Measurements from ENCODE around the gene RAP1GAP2. TPM values are rescaled to one million over a fixed set of nuclear protein-coding genes. Genes with fewer than 3 reads are reported as not detected.

The RAP1GAP2 gene
- total and polyA plus RNA-seq, 7 experiments from 2014 or later, result 0.54 to 95.6 (median 2.6) TPM

- CTCF ChIA-PET, result no interaction called here
- peaks cover 19 to 63% (median 32%) of the 10 kb centered on the region in 5 donors for H3K36me3 Mint-ChIP-seq
- no peak overlapping the region for H3K27ac Mint-ChIP-seq
- DNase-seq, result no peak
- no peaks in the 10 kb centered on the region for H3K4me1 ChIP-seq (ENCODE audit: control insufficient read depth in 2 of 2, insufficient read depth in 2 of 2, low read length in 2 of 2)
- no peaks in the 10 kb centered on the region for H3K27me3 ChIP-seq (ENCODE audit: control insufficient read depth in 2 of 2, insufficient read depth in 2 of 2, low read length in 2 of 2)
- no peak overlapping the region for H3K27ac ChIP-seq (ENCODE audit: low read depth, low read length)
- peaks cover 0 to 10% (median 0%) of the 10 kb centered on the region in 3 experiments for H3K9me3 ChIP-seq (ENCODE audit: control insufficient read depth in 2 of 3, low read length in 3 of 3)
- intact Hi-C loops (cut with micrococcal nuclease), result no loop called here
- H3K36me3 ChIP-seq (ENCODE audit: control insufficient read depth in 2 of 3, insufficient read depth in 3 of 3, low read length in 3 of 3), result peaks cover 0 to 62% (median 10%) of the 10 kb centered on the region in 3 experiments
- H3K4me3 ChIP-seq (ENCODE audit: low read length), result no peak overlapping the region
- H3K27me3 Mint-ChIP-seq, result no peaks in the 10 kb centered on the region
- H3K4me1 Mint-ChIP-seq, result peaks cover 0 to 2% (median 0%) of the 10 kb centered on the region in 7 donors
- POLR2A ChIA-PET, result no interaction called here
- peaks cover 3 to 21% (median 13%) of the 10 kb centered on the region in 11 donors for H3K9me3 Mint-ChIP-seq
- no peak for ATAC-seq
- no peak overlapping the region for H3K4me3 Mint-ChIP-seq
Measured at GRCh38 chr17:3026125-3026855, 230.1 kb downstream of the RAP1GAP2 start.

DNA sequence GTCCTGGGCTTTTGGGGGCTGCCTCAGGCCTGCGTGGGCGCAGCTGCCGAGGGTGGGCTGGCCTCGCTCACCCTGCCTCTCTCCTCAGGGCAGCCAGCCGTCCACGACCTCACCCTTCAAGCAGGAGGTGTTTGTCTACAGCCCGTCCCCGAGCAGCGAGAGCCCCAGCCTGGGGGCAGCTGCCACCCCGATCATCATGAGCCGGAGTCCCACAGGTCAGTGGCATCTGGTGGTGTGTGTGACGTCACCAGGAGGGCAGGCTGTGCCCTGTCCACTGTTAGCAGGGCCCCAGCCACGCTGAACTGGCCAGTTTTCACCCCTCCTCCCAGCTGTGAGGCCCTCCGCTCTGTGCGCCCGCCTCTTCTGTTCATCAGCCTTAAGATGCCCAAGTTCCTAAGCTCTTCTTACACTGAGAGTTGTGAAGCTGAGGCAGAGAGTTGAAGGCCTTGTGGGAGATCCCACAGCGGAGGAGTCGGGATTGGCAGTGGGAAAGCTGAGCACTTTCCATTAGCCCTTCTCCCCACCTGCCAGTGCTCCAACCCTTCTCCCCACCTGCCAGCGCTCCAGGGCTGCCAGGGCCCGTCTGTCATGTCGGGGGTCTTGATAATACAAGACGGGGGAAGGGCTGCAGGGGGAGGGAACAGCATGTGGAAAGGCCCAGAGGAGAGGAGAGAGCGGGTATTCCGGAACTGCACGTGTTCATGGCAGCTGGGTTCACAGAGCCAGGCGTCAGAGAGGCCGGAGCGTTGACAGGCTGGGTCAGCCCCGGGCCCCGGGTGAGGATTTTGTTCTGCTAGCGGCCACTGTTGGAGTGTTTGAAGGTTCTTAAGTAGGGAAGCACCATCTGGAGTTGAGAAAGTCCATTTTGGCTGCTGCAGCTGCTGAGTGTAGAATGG lies 230.9 kb downstream of the RAP1GAP2 start:
- no peak overlapping the region for H3K4me3 ChIP-seq (ENCODE audit: low read length)
- peaks cover 3 to 19% (median 12%) of the 10 kb centered on the region in 11 donors for H3K9me3 Mint-ChIP-seq
- H3K27me3 Mint-ChIP-seq, result no peaks in the 10 kb centered on the region
- H3K4me1 ChIP-seq (ENCODE audit: control insufficient read depth in 2 of 2, insufficient read depth in 2 of 2, low read length in 2 of 2), result no peaks in the 10 kb centered on the region
- H3K27ac ChIP-seq (ENCODE audit: low read depth, low read length), result no peak overlapping the region
- peaks cover 0 to 7% (median 0%) of the 10 kb centered on the region in 3 experiments for H3K9me3 ChIP-seq (ENCODE audit: control insufficient read depth in 2 of 3, low read length in 3 of 3)
- CTCF ChIA-PET, result no interaction called here
- no peak overlapping the region for H3K4me3 Mint-ChIP-seq
- peaks cover 0 to 54% (median 2%) of the 10 kb centered on the region in 3 experiments for H3K36me3 ChIP-seq (ENCODE audit: control insufficient read depth in 2 of 3, insufficient read depth in 3 of 3, low read length in 3 of 3)
- H3K27me3 ChIP-seq (ENCODE audit: control insufficient read depth in 2 of 2, insufficient read depth in 2 of 2, low read length in 2 of 2), result no peaks in the 10 kb centered on the region
- no peak for ATAC-seq
- POLR2A ChIA-PET, result no interaction called here
- peaks cover 0 to 2% (median 0%) of the 10 kb centered on the region in 7 donors for H3K4me1 Mint-ChIP-seq
- intact Hi-C loops (cut with micrococcal nuclease), result no loop called here
- peaks cover 13 to 55% (median 24%) of the 10 kb centered on the region in 5 donors for H3K36me3 Mint-ChIP-seq
- no peak overlapping the region for H3K27ac Mint-ChIP-seq
- DNase-seq, result no peak

GRCh38 chr17:3027786-3028532 lies 231.7 kb downstream of the RAP1GAP2 start:
- Histone ChIP-seq H3K27ac (ENCODE audit: low read depth, low read length) (no peak overlapping the region), H3K27me3 (ENCODE audit: control insufficient read depth in 2 of 2, insufficient read depth in 2 of 2, low read length in 2 of 2) (no peaks in the 10 kb centered on the region), H3K36me3 (ENCODE audit: control insufficient read depth in 2 of 3, insufficient read depth in 3 of 3, low read length in 3 of 3) (peaks cover 0 to 52% (median 0%) of the 10 kb centered on the region in 3 experiments), H3K9me3 (ENCODE audit: control insufficient read depth in 2 of 3, low read length in 3 of 3) (peaks cover 0 to 3% (median 0%) of the 10 kb centered on the region in 3 experiments), H3K4me3 (ENCODE audit: low read length) (no peak overlapping the region), H3K4me1 (ENCODE audit: control insufficient read depth in 2 of 2, insufficient read depth in 2 of 2, low read length in 2 of 2) (no peaks in the 10 kb centered on the region)
- intact Hi-C loops (cut with micrococcal nuclease), result no loop called here
- DNase-seq (no peak), ATAC-seq (no peak)
- H3K27ac Mint-ChIP-seq, result peak overlapping the region in 1 of 9 donors; percentile 73
- peaks cover under 1 to 12% (median 4%) of the 10 kb centered on the region in 11 donors for H3K9me3 Mint-ChIP-seq
- peaks cover 9 to 46% (median 16%) of the 10 kb centered on the region in 5 donors for H3K36me3 Mint-ChIP-seq
- ChIA-PET CTCF (no interaction called here), POLR2A (no interaction called here)
- no peak overlapping the region for H3K4me3 Mint-ChIP-seq
- no peaks in the 10 kb centered on the region for H3K27me3 Mint-ChIP-seq
- peaks cover 0 to 2% (median 0%) of the 10 kb centered on the region in 7 donors for H3K4me1 Mint-ChIP-seq

DNA sequence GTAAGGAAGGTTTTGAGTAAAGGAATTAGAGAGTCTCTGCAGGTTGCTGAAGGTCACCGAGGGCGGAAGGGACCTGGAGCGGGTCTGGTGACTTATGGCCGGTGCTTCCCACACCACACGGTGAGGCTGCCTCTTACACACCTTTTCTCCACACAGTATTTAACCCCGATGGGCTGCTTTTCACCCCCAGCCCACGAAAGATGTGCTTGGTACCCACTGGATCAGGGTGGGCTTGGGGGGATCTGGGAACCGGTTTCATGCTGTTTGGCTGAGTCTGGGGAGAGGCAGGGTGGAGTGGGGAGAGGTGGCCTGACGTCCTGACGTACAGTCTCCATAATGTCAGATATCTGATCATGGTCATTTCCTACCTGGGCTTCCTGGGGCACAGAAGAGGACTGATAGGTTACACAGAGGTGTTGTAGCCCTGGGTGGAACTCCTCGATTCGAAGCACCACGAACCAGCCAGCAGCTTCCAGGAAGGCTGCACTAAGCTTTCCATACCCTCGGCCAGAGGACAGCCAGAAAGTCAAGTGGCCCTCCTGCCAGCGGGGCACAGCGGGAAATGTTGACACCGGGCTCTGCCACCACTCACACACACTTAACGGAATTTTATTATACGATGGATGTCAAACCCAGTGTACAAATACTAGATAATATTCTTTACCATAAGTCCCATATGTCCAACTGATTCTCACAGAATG lies 233.1 kb downstream of the RAP1GAP2 start:
- Mint-ChIP-seq H3K36me3 (peaks cover 0 to 33% (median 4%) of the 10 kb centered on the region in 5 donors), H3K4me3 (no peak overlapping the region), H3K27ac (no peak overlapping the region), H3K9me3 (peaks cover 0 to 1% (median 0%) of the 10 kb centered on the region in 11 donors), H3K4me1 (no peaks in the 10 kb centered on the region), H3K27me3 (no peaks in the 10 kb centered on the region)
- Histone ChIP-seq H3K9me3 (ENCODE audit: control insufficient read depth in 2 of 3, low read length in 3 of 3) (no peaks in the 10 kb centered on the region), H3K4me3 (ENCODE audit: low read length) (no peak overlapping the region), H3K4me1 (ENCODE audit: control insufficient read depth in 2 of 2, insufficient read depth in 2 of 2, low read length in 2 of 2) (no peaks in the 10 kb centered on the region), H3K27me3 (ENCODE audit: control insufficient read depth in 2 of 2, insufficient read depth in 2 of 2, low read length in 2 of 2) (no peaks in the 10 kb centered on the region), H3K27ac (ENCODE audit: low read depth, low read length) (no peak overlapping the region), H3K36me3 (ENCODE audit: control insufficient read depth in 2 of 3, insufficient read depth in 3 of 3, low read length in 3 of 3) (peaks cover 0 to 46% (median 0%) of the 10 kb centered on the region in 3 experiments)
- ChIA-PET POLR2A (no interaction called here), CTCF (no interaction called here)
- ATAC-seq (no peak), DNase-seq (no peak)
- intact Hi-C loops (cut with micrococcal nuclease), result no loop called here

DNA sequence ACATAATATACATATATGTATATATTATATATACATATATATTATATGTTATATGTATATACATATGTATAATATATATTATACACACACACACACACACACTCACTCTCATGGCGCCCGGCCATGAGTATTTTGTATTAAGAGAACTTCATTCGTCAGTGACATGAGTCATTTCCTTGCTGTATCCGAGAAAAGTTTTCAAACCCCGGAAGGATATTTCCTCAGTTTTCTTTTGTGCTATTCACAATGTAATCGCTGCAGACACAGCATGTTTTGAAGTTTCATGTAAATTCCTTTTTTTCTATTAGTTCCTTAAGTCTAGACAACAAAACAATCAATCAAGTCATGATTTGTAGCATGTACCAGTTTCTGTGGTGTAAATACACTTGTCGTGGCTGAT lies 233.9 kb downstream of the RAP1GAP2 start:
- H3K9me3 ChIP-seq (ENCODE audit: control insufficient read depth in 2 of 3, low read length in 3 of 3), result no peaks in the 10 kb centered on the region
- ChIA-PET POLR2A (no interaction called here), CTCF (interaction anchor here (0.5 to 1.2 kb wide), 2 partner anchors 86 to 202 kb away, joined by 3 read pairs; no protein-coding TSS in a partner anchor)
- DNase-seq, result no peak
- ATAC-seq, result peak; percentile 32
- no peak overlapping the region for H3K27ac ChIP-seq (ENCODE audit: low read depth, low read length)
- H3K9me3 Mint-ChIP-seq, result peaks cover 0 to 1% (median 0%) of the 10 kb centered on the region in 11 donors
- H3K4me3 Mint-ChIP-seq, result no peak overlapping the region
- no peaks in the 10 kb centered on the region for H3K4me1 Mint-ChIP-seq
- H3K4me1 ChIP-seq (ENCODE audit: control insufficient read depth in 2 of 2, insufficient read depth in 2 of 2, low read length in 2 of 2), result no peaks in the 10 kb centered on the region
- H3K27me3 Mint-ChIP-seq, result no peaks in the 10 kb centered on the region
- H3K27ac Mint-ChIP-seq, result no peak overlapping the region
- H3K4me3 ChIP-seq (ENCODE audit: low read length), result no peak overlapping the region
- H3K27me3 ChIP-seq (ENCODE audit: control insufficient read depth in 2 of 2, insufficient read depth in 2 of 2, low read length in 2 of 2), result no peaks in the 10 kb centered on the region
- H3K36me3 ChIP-seq (ENCODE audit: control insufficient read depth in 2 of 3, insufficient read depth in 3 of 3, low read length in 3 of 3), result peaks cover 0 to 43% (median 0%) of the 10 kb centered on the region in 3 experiments
- peaks cover 0 to 26% (median 0%) of the 10 kb centered on the region in 5 donors for H3K36me3 Mint-ChIP-seq
- intact Hi-C loops (cut with micrococcal nuclease), result no loop called here
